HG03064 (cell line): Measurements from ENCODE around the gene TRMT1.
"Not testable (repeated sequence)": the region's sequence is repeated elsewhere in the genome, so short reads cannot be mapped to it uniquely, and the experiment has no call there.

Experiments
- ATAC-seq: cut with Tn5 transposase; IDR thresholded peaks from one replicate; pipeline ENCODE4 v1.9.1; 2021; ENCODE audit warnings: low read depth; ENCODE audit not compliant: unreplicated experiment

TRMT1 gene

GRCh38 chr19:13150931-13151604 is 34.5 kb upstream of the TRMT1 start:
- ATAC-seq = no peak

- no peak for ATAC-seq
These were observed 33.8 kb upstream of the TRMT1 start, which contains the start of the genes IER2 and STX10 for GRCh38 chr19:13150187-13150930. IER2 (plus strand) TSS chr19:13150411; CDS start chr19:13153187, 2,776 bp downstream. STX10 (minus strand) TSS chr19:13150375; CDS start chr19:13150173, 202 bp downstream.

DNA sequence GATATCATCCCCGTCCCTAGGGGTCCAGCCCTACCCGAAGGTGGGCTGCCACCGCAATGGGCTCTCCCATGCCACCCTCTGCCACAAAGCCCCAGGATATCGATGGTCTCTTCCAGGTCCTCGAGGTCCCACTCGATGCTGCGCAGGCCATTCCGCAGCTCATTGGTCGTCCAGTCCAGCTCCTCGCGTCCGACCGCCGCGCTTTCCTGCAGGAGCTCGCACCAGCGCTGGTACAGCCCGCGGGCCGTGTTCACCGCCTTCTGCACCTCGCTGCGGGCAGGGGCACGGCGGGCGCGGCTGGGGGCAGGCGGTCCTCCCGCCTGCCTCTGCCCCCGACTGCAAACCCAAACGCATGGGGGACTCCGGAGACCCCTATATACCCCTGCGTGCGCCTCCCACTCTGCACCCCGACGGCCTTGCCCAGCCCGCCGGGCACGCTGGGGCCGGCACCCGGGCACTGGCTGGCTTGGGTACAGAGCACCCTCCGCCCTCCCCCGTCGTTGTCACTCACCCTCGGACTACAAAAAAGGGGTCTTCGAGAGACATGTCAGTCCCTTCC is 33.2 kb upstream of the TRMT1 start:
- ATAC-seq = no peak

GRCh38 chr19:13149173-13149627 is 32.7 kb upstream of the TRMT1 start:
- not testable (repeated sequence) for ATAC-seq

GRCh38 chr19:13146763-13147563 is 30.4 kb upstream of the TRMT1 start:
- ATAC-seq = no peak

GRCh38 chr19:13139633-13140311 is 23.2 kb upstream of the TRMT1 start:
- no peak for ATAC-seq

DNA sequence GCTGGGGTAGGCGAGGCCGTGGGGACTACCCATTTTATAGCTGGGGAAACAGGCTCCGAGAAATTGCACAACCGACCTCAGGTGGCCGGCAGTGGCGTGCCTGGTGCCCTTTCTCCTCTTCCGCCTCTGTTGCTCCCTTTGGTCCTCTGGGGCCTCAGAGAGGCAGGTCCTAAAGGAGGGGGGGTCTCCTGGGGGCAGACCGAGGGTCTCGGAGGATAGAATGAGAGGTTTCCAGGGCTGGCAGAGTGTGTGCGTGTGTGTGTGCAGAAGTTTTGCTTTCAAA is 22.3 kb upstream of the TRMT1 start:
- no peak for ATAC-seq

GRCh38 chr19:13138171-13138915 is 21.8 kb upstream of the TRMT1 start:
- ATAC-seq = no peak

DNA sequence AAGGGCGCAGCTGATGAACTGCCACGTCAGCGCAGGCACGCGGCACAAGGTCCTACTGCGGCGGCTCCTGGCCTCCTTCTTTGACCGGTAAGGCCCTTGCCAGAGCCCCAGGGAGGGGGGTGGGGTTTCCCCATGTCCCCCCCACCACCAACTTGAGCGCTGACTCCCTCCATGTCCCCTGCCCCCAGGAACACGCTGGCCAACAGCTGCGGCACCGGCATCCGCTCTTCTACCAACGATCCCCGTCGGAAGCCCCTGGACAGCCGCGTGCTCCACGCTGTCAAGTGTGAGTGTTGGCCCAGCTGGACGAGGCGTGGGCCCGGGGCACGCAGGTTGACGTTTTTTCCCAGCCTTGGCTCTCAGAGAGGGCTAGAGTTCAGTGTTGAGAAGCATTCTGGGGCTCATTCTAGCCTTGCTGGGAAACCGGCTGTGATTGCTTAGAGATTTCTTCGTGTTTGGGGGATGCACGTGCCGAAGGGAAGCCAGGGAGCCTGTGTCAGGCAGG is 20.8 kb upstream of the TRMT1 start:
- ATAC-seq = no peak

- ATAC-seq = no peak
These were observed 18.8 kb upstream of the TRMT1 start for GRCh38 chr19:13135068-13136062.

DNA sequence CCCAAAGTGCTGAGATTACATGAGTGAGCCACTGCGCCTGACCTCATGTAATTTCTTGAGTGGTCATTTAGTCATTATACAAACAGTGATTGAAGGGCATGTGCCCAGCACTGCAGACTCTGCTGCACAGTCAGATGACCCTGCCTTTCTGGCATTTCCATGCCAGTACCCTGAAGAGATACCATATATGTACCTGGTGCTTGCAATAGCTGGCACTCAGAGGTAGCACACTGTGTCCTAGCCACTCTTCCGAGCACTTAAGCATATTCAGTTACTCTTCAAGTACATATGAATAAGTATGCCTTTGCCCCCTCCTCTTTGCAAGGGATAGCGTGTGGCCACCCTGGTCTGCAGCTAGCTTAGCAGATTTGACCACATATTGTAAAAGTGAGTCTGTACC is 18.1 kb upstream of the TRMT1 start:
- no peak for ATAC-seq

- no peak for ATAC-seq
These were observed 16.8 kb upstream of the TRMT1 start for GRCh38 chr19:13133241-13133870.

DNA sequence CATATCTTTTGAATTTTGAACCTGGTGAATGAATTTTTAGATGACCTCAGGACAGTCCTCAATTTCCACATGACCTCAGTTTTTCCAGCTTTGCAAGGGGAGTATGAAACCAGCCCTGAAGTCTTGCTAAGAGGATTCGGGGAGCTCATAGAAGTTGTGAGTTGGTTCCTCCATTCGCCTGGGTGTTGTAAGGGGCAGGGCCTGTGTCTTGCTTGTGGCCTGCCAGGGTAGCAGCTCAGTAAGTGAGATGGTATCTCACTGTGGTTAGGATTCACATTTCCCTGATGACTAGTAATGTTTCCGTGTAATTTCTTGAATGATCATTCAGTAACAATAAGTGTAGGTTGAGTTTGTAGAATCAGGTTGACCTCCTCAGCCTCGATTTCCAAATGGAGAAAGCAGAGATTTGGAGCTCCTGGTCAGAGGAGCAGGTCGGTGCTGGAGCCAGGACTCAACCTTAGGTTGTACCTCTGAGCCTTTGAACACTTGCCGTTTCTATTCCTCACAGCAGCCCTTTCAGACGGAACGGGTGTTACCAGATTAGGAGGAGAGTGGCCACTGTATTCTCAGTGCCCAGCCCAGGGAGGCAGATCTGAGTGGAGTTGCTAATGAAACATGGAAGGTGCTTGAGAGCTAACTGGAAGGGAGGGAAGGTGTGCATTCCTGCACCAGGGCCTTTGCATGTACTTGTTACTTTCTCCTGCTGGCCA is 16.1 kb upstream of the TRMT1 start:
- no peak for ATAC-seq

GRCh38 chr19:13130886-13131490 is 14.4 kb upstream of the TRMT1 start:
- no peak for ATAC-seq

DNA sequence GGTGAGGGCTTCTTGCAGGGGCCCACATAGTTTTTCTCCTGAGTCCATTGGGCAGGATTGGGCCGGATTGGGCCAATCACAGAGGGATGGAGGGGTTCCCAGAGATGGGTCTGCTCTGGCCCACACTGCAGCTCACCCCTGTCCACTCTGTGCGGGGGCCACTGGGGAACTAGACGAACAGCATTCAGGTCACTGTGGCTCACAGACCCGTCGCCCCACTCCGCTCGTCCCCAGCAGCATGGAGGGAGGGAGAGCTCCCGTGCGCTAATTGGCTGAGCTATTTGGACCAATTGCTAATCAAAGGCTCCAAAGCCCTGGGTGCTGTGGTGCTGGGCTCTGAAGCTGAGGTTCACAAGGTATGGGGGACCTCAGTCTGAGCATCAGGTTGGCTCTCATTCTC is 12.8 kb upstream of the TRMT1 start:
- ATAC-seq = no peak

DNA sequence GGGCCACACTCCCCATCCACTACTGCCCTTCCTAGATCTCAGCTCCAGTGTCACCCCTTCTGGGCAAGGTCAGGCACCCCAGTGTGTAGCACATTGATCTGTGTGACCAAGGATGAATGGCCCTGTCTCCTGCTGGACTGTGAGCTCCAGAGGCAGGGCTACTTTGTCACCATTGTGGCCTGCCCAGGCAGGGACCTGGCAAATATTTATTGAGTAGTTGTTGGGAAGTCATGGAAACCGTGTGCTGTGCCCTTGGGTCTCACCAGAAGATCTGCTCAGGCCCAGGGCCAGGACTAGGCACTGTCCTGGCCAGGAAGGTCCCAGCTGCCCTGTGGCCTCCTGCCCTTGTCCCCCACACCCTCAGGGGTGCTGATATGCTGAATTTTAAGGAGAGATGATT is 12.0 kb upstream of the TRMT1 start:
- ATAC-seq = no peak
